ENCODE results near the gene CCDC149. TPM values are rescaled to one million over a fixed set of nuclear protein-coding genes. Genes with fewer than 3 reads are reported as not detected.

CCDC149 gene
- total RNA-seq: 14.8 TPM

DNA sequence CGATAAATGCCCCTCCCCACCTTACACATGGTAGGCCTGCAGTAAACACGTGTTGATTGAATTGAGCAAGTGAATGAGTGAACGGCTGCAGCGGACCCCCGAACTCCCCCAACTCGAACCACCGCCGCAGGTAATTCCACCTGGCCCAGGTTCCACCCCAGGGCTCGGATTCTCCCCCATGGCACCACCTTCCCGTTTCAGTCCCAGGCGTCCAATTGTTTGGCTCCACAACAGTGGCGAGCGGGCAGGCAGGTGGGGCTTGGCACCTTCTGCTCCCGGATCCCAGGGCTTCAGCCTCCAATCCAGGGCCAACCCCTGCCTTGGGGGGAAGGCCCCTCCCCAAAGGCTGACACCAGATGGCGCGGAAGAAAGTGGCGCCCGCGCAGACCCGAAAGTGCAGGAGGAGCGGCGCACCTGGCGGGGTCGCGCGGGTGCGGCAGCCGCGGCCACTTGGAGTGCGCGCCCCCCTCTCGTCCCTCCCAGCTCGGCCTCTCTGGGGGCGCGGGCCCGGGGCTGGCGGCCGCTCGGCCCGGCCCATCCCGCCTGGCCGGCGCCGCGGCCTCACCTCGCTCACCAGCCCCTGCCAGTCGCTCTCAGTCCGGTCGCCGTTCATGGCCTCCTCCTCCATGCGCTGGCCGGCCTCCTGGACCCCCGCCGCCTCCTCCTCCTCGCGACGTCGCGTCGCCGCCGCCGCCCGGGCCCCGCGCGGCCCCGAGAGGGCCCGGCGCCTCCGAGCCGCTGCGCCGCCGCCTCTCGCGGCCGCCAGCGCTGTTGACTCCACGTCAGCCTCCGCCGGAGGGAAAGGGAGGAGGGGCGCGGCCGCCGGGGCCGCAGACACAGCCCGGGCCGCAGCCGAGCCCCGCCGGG is at the start of gene CCDC149:
TSS of gene CCDC149 (minus strand) at position 791 of the 867 bp plus-strand sequence. CDS start at position 613, 178 bp downstream.

DNA sequence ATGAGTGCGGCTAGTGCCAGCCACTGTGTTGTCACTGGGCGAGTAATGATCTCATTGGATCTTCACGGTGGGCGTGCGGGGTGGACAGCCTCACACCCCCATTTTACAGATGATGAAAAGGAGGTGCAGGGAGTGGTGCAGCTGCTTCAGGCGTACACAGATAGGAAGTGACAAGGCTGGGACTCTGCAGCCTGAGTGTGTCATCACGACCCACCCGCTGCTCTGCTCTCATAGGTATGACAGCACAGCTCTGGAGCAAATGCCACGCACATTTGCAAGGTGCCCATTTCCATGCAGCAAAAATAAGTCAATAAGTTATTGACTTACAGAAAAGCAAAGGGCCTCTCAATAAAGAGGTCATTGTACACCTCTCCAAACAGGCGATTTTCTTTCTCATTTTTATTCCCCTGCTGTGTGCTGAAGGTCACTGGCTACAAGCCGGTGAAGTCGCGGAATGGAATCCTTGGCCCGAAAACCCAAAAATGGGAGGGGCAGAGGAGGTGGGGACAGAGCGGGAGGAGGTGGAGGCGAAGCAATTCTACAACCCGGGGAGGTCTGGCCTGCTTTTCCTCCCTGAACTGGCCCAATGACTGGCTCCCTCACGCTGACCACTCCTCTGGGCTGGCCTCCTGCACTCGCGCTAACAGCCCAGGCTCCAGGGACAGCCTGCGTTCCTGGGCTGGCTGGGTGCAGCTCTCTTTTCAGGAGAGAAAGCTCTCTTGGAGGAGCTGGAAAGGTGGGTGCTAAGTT is 117.8 kb downstream of the CCDC149 start, which contains the start of gene SOD3:
TSS of gene SOD3 (plus strand) at position 658 of the 750 bp plus-strand sequence. CDS start 3,949 bp downstream, outside the sequence.

Small RNA genes within 50 kb of the gene (small RNA-seq; reads per million reads assigned to genes)
- gene AC006390.1 (ENCODE audit: low replicate concordance): not detected

Other genes starting within 250 kb of the CCDC149 start
- 28.8 TPM for gene SOD3, start 117.5 kb downstream of the CCDC149 start, total RNA-seq
- gene LGI2, start 117.9 kb upstream of the CCDC149 start, total RNA-seq: 15.5 TPM
- 21.5 TPM for gene SEPSECS, start 247.4 kb upstream of the CCDC149 start, total RNA-seq